ENCODE data around the gene HIP1. TPM values are rescaled to one million over a fixed set of nuclear protein-coding genes. Genes with fewer than 3 reads are reported as not detected.
A peak's percentile ranks its signal among the peaks of the same experiment; 100 is the strongest.

Gene HIP1
- total and polyA plus RNA-seq, 2 of the 13 experiments (the other 11 are each of a cell fraction or from before 2014, with no cell fraction given), result 4.5 to 6.2 TPM

DNA sequence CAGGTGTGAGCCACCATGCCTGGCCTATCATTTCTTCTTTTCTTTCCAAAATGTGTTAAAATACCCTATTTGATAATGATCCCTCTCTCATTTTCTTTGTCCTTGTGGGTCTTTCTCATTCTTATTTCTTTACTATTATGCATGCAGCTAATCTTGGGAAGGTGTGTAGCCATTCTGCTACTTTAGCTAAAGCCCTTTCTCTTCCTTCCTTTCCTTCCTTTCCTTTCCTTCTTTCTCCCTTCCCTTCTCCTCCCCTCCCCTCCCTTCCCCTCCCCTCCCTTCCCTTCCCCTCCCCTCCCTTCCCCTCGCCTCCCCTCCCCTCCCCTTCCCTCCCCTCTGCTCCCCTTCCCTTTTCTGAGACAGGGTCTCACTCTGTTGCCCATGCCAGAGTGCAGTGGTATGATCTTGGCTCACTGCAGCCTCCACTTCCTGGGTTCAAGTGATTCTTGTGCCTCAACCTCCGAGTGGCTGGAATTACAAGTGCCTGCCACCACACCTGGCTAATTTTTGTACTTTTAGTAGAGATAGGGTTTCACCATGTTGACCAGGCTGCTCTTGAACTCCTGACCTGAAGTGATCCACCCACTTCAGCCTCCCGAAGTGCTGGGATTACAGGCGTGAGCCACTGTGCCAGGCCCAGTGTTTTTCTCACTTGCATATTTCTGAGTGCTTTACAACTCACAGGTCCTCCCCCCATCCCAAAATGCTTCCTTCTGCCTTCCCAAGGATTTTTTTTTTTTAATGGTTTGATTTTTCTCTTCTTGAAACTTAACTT lies 42.3 kb downstream of the HIP1 start:
- peaks cover 11% of the 10 kb centered on the region for H3K4me1 ChIP-seq (ENCODE audit: insufficient read depth, low read length)
- WGBS (ENCODE audit: low lambda C conversion rate), result 46% methylated on average over 4 of the region's 4 CpGs
- no peaks in the 10 kb centered on the region for H4K20me1 ChIP-seq (ENCODE audit: insufficient read depth, low read length)
- no peak overlapping the region for H3K4me3 ChIP-seq (replicated peaks in 1 of 3; ENCODE audit: insufficient read depth in 1 of 3, low read depth in 2 of 3, low read length in 3 of 3)
- in situ Hi-C loops (cut with HindIII; ENCODE audit: extremely low pct_ligation_motif_present, low pct_unique_long_range_greater_than_20kb) (no loop called here), intact Hi-C loops (cut with micrococcal nuclease; ENCODE audit: unreplicated experiment) (no loop called here)
- DNase-seq (ENCODE audit: low spot score) (no peak), ATAC-seq (no peak), FAIRE-seq (no peak)
- CTCF ChIA-PET (ENCODE audit: low intra/inter-chr PET ratio, low total read pairs), result no interaction called here
- H3K79me2 ChIP-seq (ENCODE audit: insufficient read depth, low read length), result no peaks in the 10 kb centered on the region
- no peaks in the 10 kb centered on the region for H3K36me3 ChIP-seq (replicated peaks in 1 of 2; ENCODE audit: control insufficient read depth in 1 of 2, insufficient read depth in 2 of 2, low read length in 2 of 2)
- POLR2A ChIA-PET, result no interaction called here
- no peak overlapping the region for H3K27ac ChIP-seq (ENCODE audit: extremely low read length, insufficient read depth, low read length)
- BruUV-seq (replicated peaks), result no TSS peak
- H3K9ac ChIP-seq (ENCODE audit: insufficient read depth, low read depth, low read length), result no peak overlapping the region
- H2AFZ ChIP-seq (ENCODE audit: low read length), result no peak overlapping the region
- H3K9me3 ChIP-seq (ENCODE audit: low read length), result no peaks in the 10 kb centered on the region
- TF ChIP-seq HNRNPK (IDR thresholded peaks at IDR 0.05; ENCODE audit: low read depth, low read length, poor library complexity, severe bottlenecking) (peak; percentile 50), ZNF33B (CRISPR knock-in tag; IDR thresholded peaks at IDR 0.05) (no peak), TCF7 (IDR thresholded peaks at IDR 0.05; ENCODE audit: low read depth) (no peak), POLR2G (IDR thresholded peaks at IDR 0.05; ENCODE audit: low read depth, low read length) (no peak), PCBP2 (optimal IDR thresholded peaks at IDR 0.05; ENCODE audit: low read depth, low read length, poor library complexity, severe bottlenecking) (peak; percentile 64)
- no peaks in the 10 kb centered on the region for H3K27me3 ChIP-seq (ENCODE audit: control insufficient read depth in 1 of 2, insufficient read depth in 2 of 2, low read length in 2 of 2)
- H3K4me2 ChIP-seq (ENCODE audit: low read depth, low read length), result no peak overlapping the region

DNA sequence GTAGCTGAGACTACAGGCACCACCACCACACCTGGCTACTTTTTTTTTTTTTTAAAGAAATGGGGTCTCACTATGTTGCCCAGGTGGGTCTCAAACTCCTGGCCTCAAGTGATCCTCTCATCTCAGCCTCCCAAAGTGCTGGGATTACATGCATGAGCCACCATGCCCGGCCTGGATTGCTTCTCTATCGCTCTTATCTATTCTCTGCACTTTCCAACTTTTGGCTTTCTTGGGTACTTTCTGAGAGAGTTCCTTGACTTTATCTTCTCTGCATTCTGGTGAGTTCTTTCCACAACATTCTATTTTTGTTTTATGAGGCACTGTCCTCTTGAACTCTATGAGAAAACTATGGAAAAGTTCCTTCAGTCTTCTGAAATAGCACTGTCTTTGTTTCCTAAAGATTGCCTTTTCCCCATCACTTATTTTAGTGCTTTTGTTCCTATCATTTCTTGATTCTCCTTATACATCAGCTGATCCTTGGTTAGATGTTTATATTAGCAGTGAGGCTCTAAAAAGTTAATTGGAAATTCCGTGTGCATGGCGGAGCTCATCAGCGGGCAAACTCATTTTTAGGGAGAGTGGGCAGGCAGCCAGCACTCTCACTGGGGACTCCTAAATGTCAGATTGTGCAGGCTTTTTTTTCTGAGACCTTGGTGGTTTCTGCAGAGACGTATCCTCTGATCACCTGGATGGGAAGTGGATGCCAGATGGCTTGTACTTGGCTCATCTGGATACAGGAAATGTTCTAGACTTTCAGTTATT lies 43.9 kb downstream of the HIP1 start:
- 82% methylated on average over 6 of the region's 6 CpGs for WGBS (ENCODE audit: low lambda C conversion rate)
- in situ Hi-C loops (cut with HindIII; ENCODE audit: extremely low pct_ligation_motif_present, low pct_unique_long_range_greater_than_20kb) (no loop called here), intact Hi-C loops (cut with micrococcal nuclease; ENCODE audit: unreplicated experiment) (no loop called here)
- no peak overlapping the region for H2AFZ ChIP-seq (ENCODE audit: low read length)
- H3K9ac ChIP-seq (ENCODE audit: insufficient read depth, low read depth, low read length), result no peak overlapping the region
- no peak overlapping the region for H3K4me3 ChIP-seq (replicated peaks in 1 of 3; ENCODE audit: insufficient read depth in 1 of 3, low read depth in 2 of 3, low read length in 3 of 3)
- ATAC-seq (no peak), DNase-seq (ENCODE audit: low spot score) (no peak), FAIRE-seq (no peak)
- H3K36me3 ChIP-seq (replicated peaks in 1 of 2; ENCODE audit: control insufficient read depth in 1 of 2, insufficient read depth in 2 of 2, low read length in 2 of 2), result no peaks in the 10 kb centered on the region
- ChIA-PET CTCF (ENCODE audit: low intra/inter-chr PET ratio, low total read pairs) (no interaction called here), POLR2A (no interaction called here)
- no peak overlapping the region for H3K4me2 ChIP-seq (ENCODE audit: low read depth, low read length)
- TF ChIP-seq ZFP36 (IDR thresholded peaks at IDR 0.05; ENCODE audit: borderline replicate concordance, low read depth, low read length, partially characterized antibody) (no peak), HNRNPLL (IDR thresholded peaks at IDR 0.05; ENCODE audit: low read depth, low read length, poor library complexity, severe bottlenecking) (no peak), MXI1 (IDR thresholded peaks at IDR 0.05; ENCODE audit: borderline replicate concordance, low read depth, low read length) (no peak), ZNF329 (CRISPR knock-in tag; IDR thresholded peaks at IDR 0.05; ENCODE audit: low read depth) (no peak), PHF8 (CRISPR knock-in tag; IDR thresholded peaks at IDR 0.05) (no peak), ZKSCAN5 (CRISPR knock-in tag; IDR thresholded peaks at IDR 0.05) (no peak)
- TF ChIP-seq, protein P1, sequence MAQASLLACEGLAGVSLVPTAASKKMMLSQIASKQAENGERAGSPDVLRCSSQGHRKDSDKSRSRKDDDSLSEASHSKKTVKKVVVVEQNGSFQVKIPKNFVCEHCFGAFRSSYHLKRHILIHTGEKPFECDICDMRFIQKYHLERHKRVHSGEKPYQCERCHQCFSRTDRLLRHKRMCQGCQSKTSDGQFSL (CRISPR knock-in tag; IDR thresholded peaks at IDR 0.05), result no peak
- TF ChIP-seq, protein P2, sequence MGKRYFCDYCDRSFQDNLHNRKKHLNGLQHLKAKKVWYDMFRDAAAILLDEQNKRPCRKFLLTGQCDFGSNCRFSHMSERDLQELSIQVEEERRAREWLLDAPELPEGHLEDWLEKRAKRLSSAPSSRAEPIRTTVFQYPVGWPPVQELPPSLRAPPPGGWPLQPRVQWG (CRISPR knock-in tag; IDR thresholded peaks at IDR 0.05; ENCODE audit: borderline replicate concordance, low read depth), result no peak
- TF ChIP-seq, protein P3, sequence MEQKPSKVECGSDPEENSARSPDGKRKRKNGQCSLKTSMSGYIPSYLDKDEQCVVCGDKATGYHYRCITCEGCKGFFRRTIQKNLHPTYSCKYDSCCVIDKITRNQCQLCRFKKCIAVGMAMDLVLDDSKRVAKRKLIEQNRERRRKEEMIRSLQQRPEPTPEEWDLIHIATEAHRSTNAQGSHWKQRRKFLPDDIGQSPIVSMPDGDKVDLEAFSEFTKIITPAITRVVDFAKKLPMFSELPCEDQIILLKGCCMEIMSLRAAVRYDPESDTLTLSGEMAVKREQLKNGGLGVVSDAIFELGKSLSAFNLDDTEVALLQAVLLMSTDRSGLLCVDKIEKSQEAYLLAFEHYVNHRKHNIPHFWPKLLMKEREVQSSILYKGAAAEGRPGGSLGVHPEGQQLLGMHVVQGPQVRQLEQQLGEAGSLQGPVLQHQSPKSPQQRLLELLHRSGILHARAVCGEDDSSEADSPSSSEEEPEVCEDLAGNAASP (CRISPR knock-in tag; IDR thresholded peaks at IDR 0.05; ENCODE audit: borderline replicate concordance), result no peak
- no peaks in the 10 kb centered on the region for H3K9me3 ChIP-seq (ENCODE audit: low read length)
- H3K4me1 ChIP-seq (ENCODE audit: insufficient read depth, low read length), result peaks cover 27% of the 10 kb centered on the region
- no peak overlapping the region for H3K27ac ChIP-seq (ENCODE audit: extremely low read length, insufficient read depth, low read length)
- no peaks in the 10 kb centered on the region for H4K20me1 ChIP-seq (ENCODE audit: insufficient read depth, low read length)
- H3K79me2 ChIP-seq (ENCODE audit: insufficient read depth, low read length), result no peaks in the 10 kb centered on the region
- H3K27me3 ChIP-seq (ENCODE audit: control insufficient read depth in 1 of 2, insufficient read depth in 2 of 2, low read length in 2 of 2), result no peaks in the 10 kb centered on the region
- BruUV-seq (replicated peaks), result no TSS peak

Measured in HepG2 (cell line).